GM13976 (cell line): ENCODE data around the gene APPBP2.

Experiments
- DNase-seq: peaks from one replicate; pipeline ENCODE4 v3.0.0; 2012; ENCODE audit warnings: low spot score
- in situ Hi-C: fragments of 300-500 bp; cut with MboI; formaldehyde crosslinking; loops from one replicate; pipeline ENCODE4 v1.12.0; 2022; ENCODE audit warnings: low sequenced_read_pairs, mixed read lengths, inconsistent platforms; ENCODE audit not compliant: unreplicated experiment
- TF ChIP-seq, protein P1 (sequence below): IDR thresholded peaks from 2 replicates; pipeline ENCODE4 v1.5.1; 2012; ENCODE audit warnings: borderline replicate concordance, mild to moderate bottlenecking; ENCODE audit not compliant: insufficient read depth; ENCODE audit errors: extremely low read depth, missing control alignments, control extremely low read depth

APPBP2 gene

DNA sequence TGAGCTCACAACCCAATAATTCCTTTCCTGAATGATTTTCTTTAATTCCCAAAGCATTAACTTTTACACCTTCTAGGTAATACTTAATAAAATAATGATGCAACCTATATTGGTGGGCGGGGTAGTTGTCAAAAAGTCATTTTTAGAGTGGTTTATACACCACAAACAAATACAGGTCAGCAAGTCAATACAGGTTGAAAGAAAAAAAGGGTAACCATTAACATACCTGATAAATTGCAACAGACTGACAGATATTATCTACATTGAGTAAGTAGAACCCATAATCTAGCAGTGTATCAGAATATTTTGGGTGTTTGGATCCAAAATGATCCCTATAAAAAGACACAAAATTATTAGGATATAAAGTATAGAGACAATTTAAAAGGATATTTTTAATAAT is 64.5 kb downstream of the APPBP2 start:
- in situ Hi-C loops: no loop called here

DNA sequence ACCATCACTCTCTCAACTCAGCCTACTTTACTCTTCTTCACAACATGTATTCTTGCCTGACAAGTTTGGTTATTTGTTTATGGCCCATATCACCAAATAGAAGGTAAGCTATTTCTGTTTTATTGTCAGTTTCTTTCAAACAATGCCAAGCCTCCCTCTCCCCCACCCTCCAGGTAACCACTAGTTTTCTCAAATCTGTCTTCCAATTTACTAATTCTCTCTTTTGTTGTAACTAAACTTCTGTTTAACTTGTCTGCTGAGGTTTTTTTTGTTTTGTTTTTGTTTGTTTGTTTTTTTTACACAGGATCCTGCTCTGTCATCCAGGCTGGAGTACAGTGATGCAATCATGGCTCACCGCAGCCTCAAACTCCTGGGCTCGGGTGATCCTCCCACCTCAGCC is 68.9 kb downstream of the APPBP2 start:
- TF ChIP-seq, protein P1, sequence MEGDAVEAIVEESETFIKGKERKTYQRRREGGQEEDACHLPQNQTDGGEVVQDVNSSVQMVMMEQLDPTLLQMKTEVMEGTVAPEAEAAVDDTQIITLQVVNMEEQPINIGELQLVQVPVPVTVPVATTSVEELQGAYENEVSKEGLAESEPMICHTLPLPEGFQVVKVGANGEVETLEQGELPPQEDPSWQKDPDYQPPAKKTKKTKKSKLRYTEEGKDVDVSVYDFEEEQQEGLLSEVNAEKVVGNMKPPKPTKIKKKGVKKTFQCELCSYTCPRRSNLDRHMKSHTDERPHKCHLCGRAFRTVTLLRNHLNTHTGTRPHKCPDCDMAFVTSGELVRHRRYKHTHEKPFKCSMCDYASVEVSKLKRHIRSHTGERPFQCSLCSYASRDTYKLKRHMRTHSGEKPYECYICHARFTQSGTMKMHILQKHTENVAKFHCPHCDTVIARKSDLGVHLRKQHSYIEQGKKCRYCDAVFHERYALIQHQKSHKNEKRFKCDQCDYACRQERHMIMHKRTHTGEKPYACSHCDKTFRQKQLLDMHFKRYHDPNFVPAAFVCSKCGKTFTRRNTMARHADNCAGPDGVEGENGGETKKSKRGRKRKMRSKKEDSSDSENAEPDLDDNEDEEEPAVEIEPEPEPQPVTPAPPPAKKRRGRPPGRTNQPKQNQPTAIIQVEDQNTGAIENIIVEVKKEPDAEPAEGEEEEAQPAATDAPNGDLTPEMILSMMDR: no peak
- no peak for DNase-seq
- in situ Hi-C loops: no loop called here

More for the DNA sequence above, 64.5 kb downstream of the APPBP2 start:
- TF ChIP-seq, protein P1: no peak
- DNase-seq: no peak

DNA sequence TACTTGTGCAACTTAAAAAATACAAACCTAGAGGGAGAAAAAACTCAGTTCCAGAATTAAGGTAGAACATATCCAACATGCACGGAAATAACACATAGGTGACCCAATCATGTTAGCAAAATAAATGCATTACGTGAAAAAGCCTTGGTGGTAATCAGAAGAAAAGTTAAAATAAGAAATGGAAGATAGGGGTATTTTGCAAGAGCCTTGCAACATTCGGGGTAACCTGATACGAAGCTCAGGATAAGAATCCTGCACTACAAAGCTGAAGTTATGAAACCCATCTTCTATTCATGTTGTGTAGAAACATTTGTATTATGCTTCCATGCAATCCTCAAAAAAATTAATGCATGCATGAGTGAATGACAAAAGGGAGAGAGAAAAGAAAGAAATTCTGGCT is 70.7 kb downstream of the APPBP2 start:
- TF ChIP-seq, protein P1: no peak
- DNase-seq: no peak
- in situ Hi-C loops: no loop called here

DNA sequence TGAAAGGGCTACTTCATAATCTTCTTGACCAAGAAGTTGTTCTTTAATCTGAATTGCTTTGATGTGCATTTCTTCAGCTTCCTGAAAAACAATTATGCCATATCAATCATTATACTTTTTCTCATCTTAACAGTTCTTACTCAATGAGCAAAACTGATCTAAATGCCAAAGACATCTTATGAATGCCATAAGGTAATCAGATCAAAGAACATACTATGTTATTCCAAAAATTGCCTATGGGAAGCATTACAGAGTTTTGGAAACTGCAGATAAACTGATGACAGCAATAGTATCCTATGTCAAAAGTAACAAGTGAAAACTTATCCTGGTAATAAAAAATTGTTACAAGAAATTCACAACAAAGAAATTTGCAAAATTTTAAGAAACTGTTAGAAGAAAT is 74.1 kb downstream of the APPBP2 start:
- no peak for DNase-seq
- in situ Hi-C loops: no loop called here
- TF ChIP-seq, protein P1: no peak

DNA sequence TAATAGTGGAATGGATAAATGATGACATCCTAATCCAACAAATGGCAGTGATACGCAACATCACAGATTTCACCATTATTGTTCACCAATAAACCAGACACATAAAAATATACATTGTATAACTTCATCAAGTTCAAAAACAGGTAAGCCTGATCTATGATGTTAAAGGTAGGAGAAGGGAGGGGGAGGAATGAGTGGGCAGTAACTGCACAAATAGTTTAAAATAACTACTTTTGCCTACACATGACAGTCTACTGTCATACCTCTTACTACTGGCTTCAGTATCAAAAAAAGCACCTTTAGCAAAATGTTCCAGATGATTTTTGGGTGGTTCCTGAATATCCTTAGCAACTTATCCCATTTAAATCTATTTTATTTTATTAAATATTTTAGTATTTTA is 75.0 kb downstream of the APPBP2 start:
- in situ Hi-C loops: no loop called here
- TF ChIP-seq, protein P1: no peak
- DNase-seq: no peak

DNA sequence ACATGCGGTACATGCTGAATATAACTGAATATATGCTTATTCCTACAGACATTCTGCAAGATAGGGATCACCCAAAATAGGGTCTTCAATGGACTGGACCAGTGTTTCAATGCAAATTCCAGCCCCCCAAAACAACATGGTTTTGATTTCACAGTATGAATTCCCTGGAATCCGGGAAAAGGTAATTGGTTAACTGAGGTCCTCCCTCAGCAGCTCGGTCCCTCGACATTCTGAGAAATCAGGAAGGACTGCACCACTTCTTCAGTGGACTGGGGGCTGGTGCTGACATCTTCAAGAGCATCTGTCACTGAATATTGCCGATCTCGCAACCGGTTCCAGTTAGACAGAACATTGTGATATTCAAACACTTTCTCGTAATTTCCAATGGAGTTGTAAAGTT is 78.7 kb downstream of the APPBP2 start:
- in situ Hi-C loops: no loop called here
- TF ChIP-seq, protein P1: no peak
- no peak for DNase-seq

DNA sequence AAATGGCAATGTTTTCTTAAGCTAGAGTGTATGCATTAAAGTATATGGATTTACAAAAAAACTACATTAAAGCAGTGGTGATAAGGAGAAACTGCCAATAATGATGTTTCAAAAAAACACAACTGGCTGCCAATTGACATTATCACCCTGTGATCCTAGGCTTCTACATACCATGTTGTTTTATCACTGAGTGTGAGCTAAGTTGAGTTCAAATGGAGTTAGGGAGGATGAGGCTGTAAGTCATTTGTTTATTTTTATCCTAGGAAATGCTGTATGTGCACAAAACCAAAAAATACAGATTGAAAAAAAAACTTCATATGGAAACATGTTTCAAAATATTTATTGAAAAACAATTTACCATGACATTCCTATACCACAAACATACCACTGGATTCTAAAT is 80.9 kb downstream of the APPBP2 start:
- in situ Hi-C loops: no loop called here
- TF ChIP-seq, protein P1: no peak
- DNase-seq: no peak
